T-helper 17 cell (primary cell): ENCODE data around the gene AMPD3. TPM values are rescaled to one million over a fixed set of nuclear protein-coding genes. Genes with fewer than 3 reads are reported as not detected.

ENCODE experiments used
- ATAC-seq: fragments of 150-1000 bp; cut with Tn5 transposase; 2 replicates; pipeline ENCODE4 v1.10.0; 2021; ENCODE audit warnings: mild to moderate bottlenecking, moderate library complexity
- DNase-seq, 3 donors: peaks; one replicate each; pipeline versions ENCODE4 v3.0.0 to v3.0.0-alpha.2; 2020 to 2021
- H3K9me3 ChIP-seq: one replicate; pipeline ENCODE4 v1.7.0; 2013; ENCODE audit warnings: low read length, mild to moderate bottlenecking; ENCODE audit not compliant: control insufficient read depth, poor library complexity, severe bottlenecking
- H3K27ac Mint-ChIP-seq: one replicate; pipeline ENCODE4 v1.8.0; 2022; ENCODE audit warnings: mild to moderate bottlenecking, moderate library complexity, mixed read lengths
- H3K27me3 Mint-ChIP-seq: one replicate; pipeline ENCODE4 v1.8.0; 2022; ENCODE audit warnings: mixed read lengths
- H3K36me3 Mint-ChIP-seq: one replicate; pipeline ENCODE4 v1.8.0; 2022; ENCODE audit warnings: low read depth, mixed read lengths
- H3K4me1 Mint-ChIP-seq: one replicate; pipeline ENCODE4 v1.8.0; 2022; ENCODE audit warnings: mild to moderate bottlenecking, mixed read lengths
- H3K4me3 Mint-ChIP-seq: one replicate; pipeline ENCODE4 v1.8.0; 2022; ENCODE audit warnings: mild to moderate bottlenecking, moderate library complexity, mixed read lengths
- total RNA-seq, 4 donors: library from RNA in 2 of 4; stranded (reverse) in 2 of 4; gene quantifications; one replicate each; pipeline ENCODE4 v1.2.3 and lab custom pipeline; 2022 to 2026

AMPD3 gene
- total RNA-seq (10 to 100 TPM; 16.8 to 20.2 TPM), total RNA-seq (lab: John Stamatoyannopoulos, UW) (34.0 to 35.0 reads per million in 2 donors)

- no peak for ATAC-seq
- Mint-ChIP-seq H3K27ac (peak within 1 kb of the TSS; percentile 97), H3K4me1 (peaks cover 64% of the 10 kb centered on the region), H3K36me3 (no peaks in the 10 kb centered on the region), H3K4me3 (peak within 1 kb of the TSS; percentile 92), H3K27me3 (no peaks in the 10 kb centered on the region)
- DNase-seq, result no peak
- no peaks in the 10 kb centered on the region for H3K9me3 ChIP-seq
Measured at GRCh38 chr11:10454878-10455631, at the start of gene AMPD3. Gene AMPD3 (plus strand): TSS chr11:10455264. CDS start chr11:10461520, 6,256 bp downstream.

- peaks cover 28% of the 10 kb centered on the region for H3K4me1 Mint-ChIP-seq
- no peak for DNase-seq
Measured at GRCh38 chr11:10405865-10406592, 49.0 kb upstream of the AMPD3 start.

DNA sequence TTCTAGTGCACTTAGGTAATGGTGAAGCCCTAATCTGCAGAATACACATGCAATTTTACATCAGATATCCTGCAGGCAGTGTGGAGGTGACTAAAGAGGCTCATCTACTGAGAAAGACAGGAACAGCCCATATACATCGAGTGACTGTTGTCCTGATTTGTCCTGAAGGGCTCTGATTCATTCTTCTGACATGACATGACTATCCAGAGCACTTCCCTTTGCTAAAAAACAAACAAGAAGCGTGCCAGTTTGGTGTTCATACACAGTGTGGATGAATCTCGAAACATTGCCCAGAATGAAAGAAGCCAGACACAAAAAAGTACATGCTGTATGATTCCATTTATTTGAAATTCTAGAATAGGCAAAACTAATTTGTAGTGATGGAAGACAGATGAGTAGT, 48.0 kb upstream of the AMPD3 start:
- H3K27ac Mint-ChIP-seq, result no peak overlapping the region
- DNase-seq (no peak), ATAC-seq (no peak)
- H3K36me3 Mint-ChIP-seq, result peaks cover 3% of the 10 kb centered on the region
- peaks cover 6% of the 10 kb centered on the region for H3K27me3 Mint-ChIP-seq
- no peak overlapping the region for H3K4me3 Mint-ChIP-seq
- H3K4me1 Mint-ChIP-seq, result peaks cover 27% of the 10 kb centered on the region
- H3K9me3 ChIP-seq, result no peaks in the 10 kb centered on the region

More at GRCh38 chr11:10405865-10406592, 49.0 kb upstream of the AMPD3 start:
- H3K27me3 Mint-ChIP-seq, result no peaks in the 10 kb centered on the region
- no peaks in the 10 kb centered on the region for H3K36me3 Mint-ChIP-seq
- no peak overlapping the region for H3K4me3 Mint-ChIP-seq
- H3K27ac Mint-ChIP-seq, result no peak overlapping the region
- H3K9me3 ChIP-seq, result no peaks in the 10 kb centered on the region
- peak; percentile 83 for ATAC-seq

GRCh38 chr11:10407749-10408685, 47.0 kb upstream of the AMPD3 start:
- H3K4me3 Mint-ChIP-seq, result peak overlapping the region; percentile 57
- DNase-seq (no peak), ATAC-seq (no peak)
- peaks cover 3% of the 10 kb centered on the region for H3K36me3 Mint-ChIP-seq
- peaks cover 10% of the 10 kb centered on the region for H3K27me3 Mint-ChIP-seq
- no peaks in the 10 kb centered on the region for H3K9me3 ChIP-seq
- peak overlapping the region; percentile 91 for H3K27ac Mint-ChIP-seq
- H3K4me1 Mint-ChIP-seq, result peaks cover 27% of the 10 kb centered on the region

- peak overlapping the region; percentile 91 for H3K27ac Mint-ChIP-seq
- no peak for DNase-seq
- ATAC-seq, result no peak
- H3K36me3 Mint-ChIP-seq, result peaks cover 3% of the 10 kb centered on the region
- peaks cover 38% of the 10 kb centered on the region for H3K4me1 Mint-ChIP-seq
- peak overlapping the region; percentile 43 for H3K4me3 Mint-ChIP-seq
- H3K9me3 ChIP-seq, result no peaks in the 10 kb centered on the region
- peaks cover 10% of the 10 kb centered on the region for H3K27me3 Mint-ChIP-seq
Measured at GRCh38 chr11:10409207-10409661, 45.8 kb upstream of the AMPD3 start.

DNA sequence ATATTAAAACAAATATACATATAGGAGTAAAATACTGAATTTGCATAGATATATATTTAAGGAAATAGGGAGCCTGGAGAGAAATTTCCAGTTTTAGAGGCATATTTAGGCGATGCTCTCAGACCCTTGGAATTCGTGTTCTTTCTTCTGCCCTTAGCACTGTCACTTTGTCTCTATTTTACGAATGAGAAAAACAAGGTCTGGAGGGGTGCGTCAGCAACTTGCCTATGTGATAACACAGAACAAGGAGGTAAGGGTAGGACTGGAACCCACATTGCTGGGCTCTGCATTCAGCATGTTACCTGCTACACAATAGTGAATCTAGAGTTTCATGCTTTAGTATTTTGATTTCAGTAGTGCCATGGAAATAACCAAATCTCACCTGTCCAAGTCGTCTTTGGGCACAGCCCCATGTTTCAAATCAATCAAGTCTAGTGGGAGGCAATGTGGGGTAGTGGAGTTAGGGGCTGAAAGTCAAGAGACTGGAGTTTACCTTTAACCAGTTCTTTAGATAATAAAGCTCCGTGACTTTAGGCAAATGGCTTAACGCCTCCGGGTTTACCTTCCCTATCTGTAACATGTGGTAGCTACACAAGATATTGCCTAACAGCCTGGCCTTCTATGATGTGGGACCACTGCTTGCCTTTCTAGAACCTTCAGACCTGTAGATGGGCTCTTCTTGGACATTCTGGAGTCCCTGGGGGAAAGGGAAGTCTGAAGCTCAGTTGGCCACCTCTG, 44.8 kb upstream of the AMPD3 start:
- no peak for ATAC-seq
- peaks cover 48% of the 10 kb centered on the region for H3K4me1 Mint-ChIP-seq
- no peaks in the 10 kb centered on the region for H3K9me3 ChIP-seq
- peaks cover 10% of the 10 kb centered on the region for H3K27me3 Mint-ChIP-seq
- no peak for DNase-seq
- H3K4me3 Mint-ChIP-seq, result no peak overlapping the region
- peaks cover 3% of the 10 kb centered on the region for H3K36me3 Mint-ChIP-seq
- H3K27ac Mint-ChIP-seq, result peak overlapping the region; percentile 91

DNA sequence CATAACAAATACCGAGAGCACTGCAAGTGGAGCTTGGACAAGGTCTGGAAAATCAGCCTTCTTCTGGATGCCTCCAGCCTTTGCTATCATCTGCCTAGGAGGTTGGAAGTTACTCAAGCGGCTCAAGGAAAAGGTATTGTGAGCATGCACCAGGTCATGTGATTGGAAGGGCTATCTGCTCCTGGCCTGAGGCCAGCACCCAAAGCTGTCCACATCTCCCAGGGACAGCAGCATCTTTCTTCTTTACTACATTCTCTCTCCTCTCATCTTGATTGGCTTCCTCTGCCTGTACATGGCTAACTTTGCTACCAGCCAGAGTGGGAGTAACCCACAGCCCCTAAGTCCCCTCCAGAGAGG, 44.2 kb upstream of the AMPD3 start:
- Mint-ChIP-seq H3K27me3 (peaks cover 10% of the 10 kb centered on the region), H3K4me3 (no peak overlapping the region), H3K27ac (no peak overlapping the region), H3K36me3 (peaks cover 3% of the 10 kb centered on the region), H3K4me1 (peaks cover 51% of the 10 kb centered on the region)
- DNase-seq, result no peak
- no peaks in the 10 kb centered on the region for H3K9me3 ChIP-seq
- ATAC-seq, result no peak

- ATAC-seq, result no peak
- peaks cover 10% of the 10 kb centered on the region for H3K27me3 Mint-ChIP-seq
- H3K27ac Mint-ChIP-seq, result no peak overlapping the region
- peaks cover 3% of the 10 kb centered on the region for H3K36me3 Mint-ChIP-seq
- H3K4me1 Mint-ChIP-seq, result peaks cover 49% of the 10 kb centered on the region
- H3K4me3 Mint-ChIP-seq, result no peak overlapping the region
- H3K9me3 ChIP-seq, result no peaks in the 10 kb centered on the region
- no peak for DNase-seq
Measured at GRCh38 chr11:10412266-10412665, 42.8 kb upstream of the AMPD3 start.

DNA sequence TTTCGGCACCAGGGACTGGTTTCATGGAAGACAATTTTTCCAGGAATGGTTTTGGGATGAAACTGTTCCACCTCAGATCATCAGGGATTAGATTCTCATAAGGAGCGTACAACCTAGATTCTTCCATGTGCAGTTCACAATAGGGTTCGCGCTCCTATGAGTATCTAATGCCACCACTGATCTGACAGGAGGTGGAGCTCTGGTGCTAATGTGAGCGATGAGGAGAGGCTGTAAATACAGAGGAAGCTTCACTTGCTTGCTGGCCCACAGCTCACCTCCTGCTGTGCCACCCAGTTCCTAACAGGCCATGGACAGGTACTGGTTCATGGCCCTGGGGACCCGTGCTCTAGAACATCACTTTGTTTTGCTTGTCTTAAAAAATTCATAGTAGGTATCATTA, 41.8 kb upstream of the AMPD3 start:
- peak; percentile 74 for ATAC-seq
- H3K9me3 ChIP-seq, result no peaks in the 10 kb centered on the region
- Mint-ChIP-seq H3K4me1 (peaks cover 46% of the 10 kb centered on the region), H3K27ac (peak overlapping the region; percentile 66), H3K36me3 (peaks cover 3% of the 10 kb centered on the region), H3K4me3 (no peak overlapping the region), H3K27me3 (peaks cover 10% of the 10 kb centered on the region)
- peak in 1 of 3 donors; percentile 24 for DNase-seq

DNA sequence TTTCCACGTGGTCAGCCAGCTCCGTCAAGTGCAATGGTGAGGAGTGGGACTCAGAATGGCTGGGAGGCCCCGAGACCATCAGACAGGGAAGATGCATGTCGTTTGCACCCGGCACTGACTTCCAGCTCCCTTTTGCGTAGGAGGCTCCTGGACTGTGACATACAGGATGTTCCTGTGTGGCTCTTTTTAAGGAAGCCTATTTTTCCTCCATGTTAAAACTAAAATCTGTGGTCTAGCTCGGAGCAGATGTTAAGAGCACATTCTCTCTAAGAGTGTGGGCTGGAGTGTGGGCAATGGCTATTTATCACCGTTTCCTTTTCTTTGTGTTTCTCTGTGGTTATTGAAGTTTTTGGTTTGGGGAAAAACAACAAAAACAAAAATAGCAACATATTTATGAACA, 40.9 kb upstream of the AMPD3 start:
- DNase-seq (no peak), ATAC-seq (no peak)
- peaks cover 10% of the 10 kb centered on the region for H3K27me3 Mint-ChIP-seq
- peaks cover 3% of the 10 kb centered on the region for H3K36me3 Mint-ChIP-seq
- no peak overlapping the region for H3K27ac Mint-ChIP-seq
- H3K9me3 ChIP-seq, result no peaks in the 10 kb centered on the region
- peaks cover 41% of the 10 kb centered on the region for H3K4me1 Mint-ChIP-seq
- H3K4me3 Mint-ChIP-seq, result no peak overlapping the region

GRCh38 chr11:10414659-10415058, 40.4 kb upstream of the AMPD3 start:
- Mint-ChIP-seq H3K4me3 (no peak overlapping the region), H3K27me3 (peaks cover 10% of the 10 kb centered on the region), H3K27ac (peak overlapping the region; percentile 21), H3K4me1 (peaks cover 36% of the 10 kb centered on the region), H3K36me3 (peaks cover 3% of the 10 kb centered on the region)
- peak; percentile 57 for ATAC-seq
- no peak for DNase-seq
- no peaks in the 10 kb centered on the region for H3K9me3 ChIP-seq

GRCh38 chr11:10415817-10416392, 39.2 kb upstream of the AMPD3 start:
- Mint-ChIP-seq H3K4me1 (peaks cover 33% of the 10 kb centered on the region), H3K27ac (no peak overlapping the region), H3K4me3 (no peak overlapping the region), H3K27me3 (peaks cover 10% of the 10 kb centered on the region), H3K36me3 (peaks cover 3% of the 10 kb centered on the region)
- ATAC-seq (no peak), DNase-seq (no peak)
- H3K9me3 ChIP-seq, result no peaks in the 10 kb centered on the region
